NCI-H69 (cell line): ENCODE results near the gene RANBP6.

Source experiments
- DNase-seq: peaks from one replicate; lab custom pipeline; 2025; lab: John Stamatoyannopoulos, UW

The RANBP6 gene

GRCh38 chr9:6007058-6007769 is 8.2 kb downstream of the RANBP6 start:
- DNase-seq = peak; percentile 95

- no peak for DNase-seq
These were observed 8.7 kb downstream of the RANBP6 start for GRCh38 chr9:6006749-6007057.

GRCh38 chr9:6000955-6001354 is 14.5 kb downstream of the RANBP6 start:
- DNase-seq = peak; percentile 76

GRCh38 chr9:5999443-6000101 is 15.9 kb downstream of the RANBP6 start:
- peak; percentile 41 for DNase-seq

GRCh38 chr9:5994493-5994892 is 20.9 kb downstream of the RANBP6 start:
- DNase-seq = no peak

- DNase-seq = no peak
These were observed 27.2 kb downstream of the RANBP6 start for GRCh38 chr9:5988265-5988664.

GRCh38 chr9:5983042-5983441 is 32.4 kb downstream of the RANBP6 start:
- DNase-seq = no peak

GRCh38 chr9:5982317-5982716 is 33.1 kb downstream of the RANBP6 start:
- DNase-seq = no peak

GRCh38 chr9:5978523-5978922 is 36.9 kb downstream of the RANBP6 start:
- DNase-seq = no peak

- DNase-seq = no peak
These were observed 38.6 kb downstream of the RANBP6 start for GRCh38 chr9:5976674-5977397.

- no peak for DNase-seq
These were observed 43.7 kb downstream of the RANBP6 start for GRCh38 chr9:5971740-5972139.
